GM03348 (cell line): ENCODE measurements around the gene MAZ.

Experiments used
- DNase-seq: peaks from one replicate; pipeline ENCODE4 v3.0.0; 2012; ENCODE audit warnings: low spot score

The MAZ gene

DNA sequence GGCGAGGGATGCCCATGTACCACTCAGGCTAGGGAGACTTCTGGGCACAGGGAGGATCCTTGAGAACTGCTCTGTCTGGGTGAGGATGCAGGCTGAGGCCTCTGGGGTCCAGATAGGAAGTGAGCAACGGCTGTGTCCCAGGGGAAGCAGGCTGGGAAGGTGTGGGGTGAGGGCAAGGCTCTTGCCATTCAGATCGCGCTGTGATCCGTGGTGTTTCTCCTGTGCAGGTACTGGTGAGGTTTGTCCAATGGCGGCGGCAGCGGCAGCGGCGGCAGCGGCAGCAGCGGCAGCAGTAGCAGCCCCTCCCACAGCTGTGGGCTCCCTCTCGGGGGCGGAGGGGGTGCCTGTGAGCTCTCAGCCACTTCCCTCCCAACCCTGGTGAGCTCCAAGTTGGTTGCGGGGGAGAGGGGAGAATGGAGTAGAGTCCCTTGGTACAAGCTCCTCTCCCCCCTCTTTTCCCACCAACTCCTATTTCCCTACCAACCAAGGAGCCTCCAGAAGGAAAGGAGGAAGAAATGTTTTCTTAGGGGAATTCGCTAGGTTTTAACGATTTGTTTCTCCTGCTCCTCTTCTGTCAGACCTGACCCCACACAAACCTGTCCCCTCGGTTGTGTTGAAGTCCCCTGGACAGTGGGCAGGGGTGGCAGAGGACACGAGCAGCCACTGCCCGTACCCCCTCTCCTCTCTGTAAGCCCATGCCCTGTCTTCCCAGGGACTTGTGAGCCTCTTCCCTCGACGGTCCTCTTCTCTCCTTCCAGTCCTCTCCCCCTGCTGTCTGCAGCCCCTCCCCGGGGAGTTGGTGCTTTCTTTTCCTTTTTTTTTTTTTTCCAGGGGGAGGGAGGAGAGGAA lies 3.7 kb downstream of the MAZ start:
- DNase-seq: no peak

DNA sequence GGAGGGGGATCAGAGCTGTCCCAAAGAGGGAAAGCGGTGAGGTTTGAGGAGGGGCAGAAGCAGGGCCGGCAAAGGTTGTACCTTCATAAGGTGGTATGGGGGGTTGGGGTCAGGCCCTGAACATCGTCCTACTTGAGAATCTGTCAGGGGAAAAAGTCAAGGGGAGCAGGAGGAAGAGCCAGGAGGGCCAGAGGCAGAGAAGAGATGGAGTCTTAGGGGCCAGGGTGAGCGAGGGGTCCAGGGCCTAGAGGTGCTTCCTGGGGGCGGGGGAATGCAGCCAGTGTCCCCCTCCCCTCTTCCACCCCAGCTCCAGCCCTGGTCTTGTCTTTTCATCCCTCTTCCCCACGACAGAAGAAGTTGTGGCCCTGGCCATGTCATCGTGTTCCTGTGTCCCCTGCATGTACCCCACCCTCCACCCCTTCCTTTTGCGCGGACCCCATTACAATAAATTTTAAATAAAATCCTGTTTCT lies 4.4 kb downstream of the MAZ start:
- DNase-seq: no peak

GRCh38 chr16:29811170-29811895 lies 5.0 kb downstream of the MAZ start:
- peak; percentile 93 for DNase-seq

DNA sequence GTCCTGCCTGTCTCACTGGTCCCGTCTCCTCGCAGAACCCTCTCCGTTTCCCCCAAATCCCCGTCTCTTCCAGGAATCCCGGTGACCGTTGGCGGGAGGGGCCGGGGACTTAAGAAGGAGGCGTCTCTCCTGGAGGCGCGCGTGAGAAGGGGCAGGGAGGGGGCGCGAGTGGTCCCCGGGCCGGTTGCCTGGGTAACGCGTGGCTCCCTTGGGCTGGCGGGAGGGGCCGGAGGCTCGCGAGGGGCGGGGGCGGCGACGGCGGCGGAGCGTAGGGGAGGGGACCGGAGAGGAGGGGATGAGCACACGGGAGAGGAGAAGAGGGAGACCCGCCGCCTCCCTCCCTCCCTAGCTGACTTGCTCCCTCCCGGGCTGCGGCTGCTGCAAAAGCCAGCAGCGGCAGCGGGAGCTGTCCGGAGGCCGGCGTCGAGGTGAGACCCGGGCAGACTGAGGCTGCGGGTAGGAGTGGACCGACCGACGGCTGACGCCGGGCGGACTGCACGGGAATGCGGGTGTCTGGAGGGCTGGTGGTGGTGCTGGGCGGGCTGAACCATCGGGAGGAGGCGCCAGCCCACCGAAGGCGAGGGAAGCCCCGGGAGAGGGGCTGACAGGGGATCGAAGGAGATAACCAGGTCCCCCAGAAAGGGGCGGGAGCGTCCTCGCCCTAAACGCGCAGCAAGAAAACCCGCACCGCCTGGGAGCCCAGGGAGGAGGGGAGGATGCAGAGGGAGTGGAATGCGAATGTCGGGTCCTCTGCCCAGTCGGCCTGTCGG lies 5.8 kb downstream of the MAZ start, which contains the start of gene PRRT2:
Gene PRRT2, plus strand, starts transcription at position 298 of the 770 bp plus-strand sequence. CDS start 862 bp downstream, outside the sequence.
- DNase-seq: peak; percentile 58

DNA sequence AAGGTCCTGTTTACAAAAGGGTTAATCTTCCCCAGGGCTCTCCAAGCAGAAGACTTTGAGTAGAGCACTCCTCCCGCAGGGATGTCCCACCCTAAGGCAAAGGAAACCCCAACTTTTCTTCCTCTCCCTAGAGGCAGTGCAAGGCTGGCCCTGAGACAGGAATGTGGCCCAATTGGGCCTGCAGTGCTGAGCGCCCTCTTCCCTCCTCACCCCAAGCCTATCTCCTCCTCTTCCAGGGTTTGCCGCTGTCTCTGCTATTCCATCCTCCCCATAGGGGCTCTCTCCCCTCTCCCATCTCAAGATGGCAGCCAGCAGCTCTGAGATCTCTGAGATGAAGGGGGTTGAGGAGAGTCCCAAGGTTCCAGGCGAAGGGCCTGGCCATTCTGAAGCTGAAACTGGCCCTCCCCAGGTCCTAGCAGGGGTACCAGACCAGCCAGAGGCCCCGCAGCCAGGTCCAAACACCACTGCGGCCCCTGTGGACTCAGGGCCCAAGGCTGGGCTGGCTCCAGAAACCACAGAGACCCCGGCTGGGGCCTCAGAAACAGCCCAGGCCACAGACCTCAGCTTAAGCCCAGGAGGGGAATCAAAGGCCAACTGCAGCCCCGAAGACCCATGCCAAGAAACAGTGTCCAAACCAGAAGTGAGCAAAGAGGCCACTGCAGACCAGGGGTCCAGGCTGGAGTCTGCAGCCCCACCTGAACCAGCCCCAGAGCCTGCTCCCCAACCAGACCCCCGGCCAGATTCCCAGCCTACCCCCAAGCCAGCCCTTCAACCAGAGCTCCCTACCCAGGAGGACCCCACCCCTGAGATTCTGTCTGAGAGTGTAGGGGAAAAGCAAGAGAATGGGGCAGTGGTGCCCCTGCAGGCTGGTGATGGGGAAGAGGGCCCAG lies 6.7 kb downstream of the MAZ start:
- no peak for DNase-seq

DNA sequence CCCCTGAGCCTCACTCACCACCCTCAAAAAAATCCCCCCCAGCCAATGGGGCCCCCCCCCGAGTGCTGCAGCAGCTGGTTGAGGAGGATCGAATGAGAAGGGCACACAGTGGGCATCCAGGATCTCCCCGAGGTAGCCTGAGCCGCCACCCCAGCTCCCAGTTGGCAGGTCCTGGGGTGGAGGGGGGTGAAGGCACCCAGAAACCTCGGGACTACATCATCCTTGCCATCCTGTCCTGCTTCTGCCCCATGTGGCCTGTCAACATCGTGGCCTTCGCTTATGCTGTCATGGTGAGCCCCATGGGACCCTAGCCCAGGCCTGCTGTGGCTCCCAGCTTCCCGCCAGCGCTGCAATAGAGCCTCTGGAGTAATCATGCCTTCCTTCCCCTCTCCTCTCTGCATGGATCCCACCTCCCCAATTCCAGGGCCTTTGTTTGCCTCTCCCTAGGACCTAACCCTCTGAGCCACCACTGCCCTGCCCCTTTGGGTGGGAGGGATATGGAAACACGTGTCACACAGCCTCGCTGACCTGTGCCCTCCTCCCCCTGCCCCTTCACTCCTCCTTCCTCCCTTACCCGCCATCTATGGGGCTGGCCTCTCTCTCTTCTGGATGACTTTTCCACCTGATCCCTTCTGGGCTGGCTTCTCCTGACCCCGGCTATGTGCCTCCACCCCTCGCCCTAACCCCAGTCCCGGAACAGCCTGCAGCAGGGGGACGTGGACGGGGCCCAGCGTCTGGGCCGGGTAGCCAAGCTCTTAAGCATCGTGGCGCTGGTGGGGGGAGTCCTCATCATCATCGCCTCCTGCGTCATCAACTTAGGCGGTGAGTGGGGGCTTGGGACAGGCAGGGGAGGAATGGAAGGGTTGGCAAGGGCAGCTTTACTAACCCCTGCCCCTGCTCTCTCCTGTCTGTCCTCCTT lies 7.6 kb downstream of the MAZ start:
- no peak for DNase-seq

DNA sequence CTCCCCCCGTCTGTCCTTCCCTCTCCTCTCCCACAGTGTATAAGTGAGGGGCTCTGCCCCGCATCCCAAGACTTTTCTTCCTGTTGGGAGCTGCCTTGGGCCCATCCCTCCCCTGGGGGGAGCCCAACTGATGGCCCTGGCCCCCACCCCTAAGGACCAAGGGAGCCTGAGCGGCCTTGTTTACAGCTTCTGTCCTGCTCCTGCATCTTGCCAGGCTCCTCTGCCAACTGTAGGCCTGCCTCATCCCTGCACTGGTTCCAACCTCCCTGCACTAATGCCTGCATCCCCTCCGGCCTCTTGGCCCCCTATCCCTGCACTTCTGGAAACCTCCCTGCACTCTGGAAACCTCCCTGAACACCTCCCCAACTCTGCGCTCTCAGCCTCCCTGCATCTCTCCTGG lies 8.3 kb downstream of the MAZ start:
- no peak for DNase-seq

GRCh38 chr16:29815032-29815721 lies 8.8 kb downstream of the MAZ start:
- peak; percentile 25 for DNase-seq

- peak; percentile 94 for DNase-seq
Observed at GRCh38 chr16:29815793-29816693, 9.7 kb downstream of the MAZ start, which contains the start of gene PAGR1. Gene PAGR1 (plus strand): TSS chr16:29816152. CDS start chr16:29816526, 374 bp downstream.

GRCh38 chr16:29816694-29817441 lies 10.5 kb downstream of the MAZ start:
- peak; percentile 78 for DNase-seq

GRCh38 chr16:29818082-29818481 lies 11.8 kb downstream of the MAZ start:
- no peak for DNase-seq

GRCh38 chr16:29819506-29819905 lies 13.2 kb downstream of the MAZ start:
- no peak for DNase-seq

DNA sequence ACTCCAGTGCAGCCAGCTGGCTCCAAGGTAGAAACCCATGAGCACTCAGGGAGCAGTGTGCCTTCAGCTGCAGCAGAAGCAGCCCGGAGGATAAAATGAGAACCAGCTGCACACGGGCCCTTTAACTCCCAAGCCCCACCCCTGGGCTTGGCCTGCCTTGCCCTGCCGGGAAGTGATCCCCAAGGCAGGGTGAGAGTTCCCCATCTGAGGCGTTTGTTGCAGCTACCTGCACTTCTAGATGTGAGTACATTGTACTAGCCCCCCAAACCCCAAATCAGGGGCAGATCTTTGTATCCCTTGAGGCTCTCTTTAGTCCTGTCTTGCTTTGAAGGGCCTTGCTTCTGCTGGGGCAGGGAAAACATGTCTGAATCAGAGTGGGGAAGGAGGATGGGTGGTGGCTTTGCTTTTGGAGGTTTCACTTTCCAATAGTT lies 14.0 kb downstream of the MAZ start, which contains the start of gene MVP:
Gene MVP, plus strand, starts transcription at position 192 of the 431 bp plus-strand sequence. CDS start 10,088 bp downstream, outside the sequence.
- DNase-seq: peak; percentile 86

- DNase-seq: peak; percentile 60
Observed at GRCh38 chr16:29820730-29821642, 14.7 kb downstream of the MAZ start.

DNA sequence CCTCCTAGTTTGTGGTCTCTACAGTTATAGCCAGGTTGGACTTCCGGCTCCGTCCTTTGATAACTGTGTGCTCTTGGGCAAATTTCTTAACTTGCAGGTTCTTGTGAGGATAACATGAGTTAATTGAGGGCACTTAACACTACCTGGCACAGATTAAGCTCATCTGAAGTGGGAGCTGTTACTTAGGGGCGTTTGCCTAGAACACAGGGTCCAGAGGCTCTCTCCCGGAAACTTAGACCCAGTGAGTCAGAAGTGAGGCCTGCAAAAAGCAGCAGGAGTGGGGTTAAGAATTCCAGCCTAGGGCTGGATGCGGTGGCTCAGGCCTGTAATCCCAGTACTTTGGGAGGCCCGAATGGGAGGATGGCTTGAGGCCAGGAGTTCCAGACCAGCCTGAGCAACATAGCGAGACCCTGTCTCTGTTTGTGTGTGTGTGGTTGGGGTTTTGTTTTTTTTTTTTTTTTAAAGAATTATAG lies 15.3 kb downstream of the MAZ start:
- DNase-seq: peak; percentile 66

DNA sequence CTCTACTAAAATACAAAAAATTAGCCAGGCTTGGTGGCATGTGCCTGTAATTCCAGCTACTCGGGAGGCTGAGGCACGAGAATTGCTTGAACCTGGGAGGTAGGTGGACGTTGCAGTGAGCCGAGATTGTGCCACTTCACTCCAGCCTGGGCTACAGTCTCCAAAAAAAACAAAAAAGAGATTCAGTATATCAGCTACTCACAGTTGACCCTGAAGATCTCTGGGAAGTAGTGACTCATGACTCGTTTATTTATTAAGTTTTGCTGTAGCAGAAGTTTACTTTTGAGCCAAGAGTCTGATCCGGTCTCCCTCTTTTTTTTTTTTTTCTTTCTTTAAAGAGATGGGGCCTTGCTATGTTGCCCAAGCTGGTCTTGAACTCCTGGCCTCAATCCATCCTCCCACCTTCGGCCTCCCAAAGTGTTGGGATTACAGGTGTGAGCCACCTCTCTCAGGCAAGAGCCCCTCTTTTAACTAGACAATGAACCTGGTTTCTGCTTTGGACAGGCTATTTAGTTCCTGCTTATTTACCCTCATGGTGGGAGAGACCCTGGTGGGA lies 18.3 kb downstream of the MAZ start:
- DNase-seq: peak; percentile 63
